ENCODE results near the gene ODAD2. TPM values are rescaled to one million over a fixed set of nuclear protein-coding genes. Genes with fewer than 3 reads are reported as not detected.

Gene ODAD2
- total RNA-seq, 1 experiment from 2014 or later = 0.61 TPM

DNA sequence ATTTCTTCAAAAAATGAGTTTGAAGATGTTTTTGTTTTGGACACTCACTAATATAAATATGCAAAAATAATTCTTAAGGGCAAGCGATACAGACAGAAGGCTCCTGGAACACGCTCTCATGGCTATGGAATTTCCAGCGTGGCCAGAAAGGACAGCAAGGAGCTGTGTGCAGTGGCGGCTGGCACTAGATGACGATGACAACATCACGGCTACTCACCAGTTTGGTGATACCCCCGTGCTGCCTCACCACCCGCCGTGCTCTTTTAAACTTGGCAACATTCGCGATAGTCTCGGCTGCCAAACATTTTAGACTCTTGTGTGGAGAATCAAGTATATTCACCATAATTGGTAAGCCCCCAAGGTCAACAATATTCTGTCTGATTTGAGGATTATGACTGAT, 54.9 kb downstream of the ODAD2 start:
- intact Hi-C loops (cut with micrococcal nuclease; ENCODE audit: unreplicated experiment) = no loop called here
- no peaks in the 10 kb centered on the region for H3K9me3 Mint-ChIP-seq (ENCODE audit: low read depth, unreplicated experiment)
- no peaks in the 10 kb centered on the region for H3K36me3 Mint-ChIP-seq (ENCODE audit: insufficient read depth, unreplicated experiment)
- CTCF ChIA-PET = interaction anchor here (0.9 kb wide), 1 partner anchor 236 kb away, joined by 3 read pairs; no protein-coding TSS in a partner anchor
- TF ChIP-seq, protein P1, sequence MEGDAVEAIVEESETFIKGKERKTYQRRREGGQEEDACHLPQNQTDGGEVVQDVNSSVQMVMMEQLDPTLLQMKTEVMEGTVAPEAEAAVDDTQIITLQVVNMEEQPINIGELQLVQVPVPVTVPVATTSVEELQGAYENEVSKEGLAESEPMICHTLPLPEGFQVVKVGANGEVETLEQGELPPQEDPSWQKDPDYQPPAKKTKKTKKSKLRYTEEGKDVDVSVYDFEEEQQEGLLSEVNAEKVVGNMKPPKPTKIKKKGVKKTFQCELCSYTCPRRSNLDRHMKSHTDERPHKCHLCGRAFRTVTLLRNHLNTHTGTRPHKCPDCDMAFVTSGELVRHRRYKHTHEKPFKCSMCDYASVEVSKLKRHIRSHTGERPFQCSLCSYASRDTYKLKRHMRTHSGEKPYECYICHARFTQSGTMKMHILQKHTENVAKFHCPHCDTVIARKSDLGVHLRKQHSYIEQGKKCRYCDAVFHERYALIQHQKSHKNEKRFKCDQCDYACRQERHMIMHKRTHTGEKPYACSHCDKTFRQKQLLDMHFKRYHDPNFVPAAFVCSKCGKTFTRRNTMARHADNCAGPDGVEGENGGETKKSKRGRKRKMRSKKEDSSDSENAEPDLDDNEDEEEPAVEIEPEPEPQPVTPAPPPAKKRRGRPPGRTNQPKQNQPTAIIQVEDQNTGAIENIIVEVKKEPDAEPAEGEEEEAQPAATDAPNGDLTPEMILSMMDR (IDR thresholded peaks at IDR 0.05; ENCODE audit: unreplicated experiment) = no peak
- no peak overlapping the region for H3K4me3 Mint-ChIP-seq (ENCODE audit: low read depth, unreplicated experiment)
- H3K27ac Mint-ChIP-seq (ENCODE audit: unreplicated experiment) = no peak overlapping the region
- H3K27me3 Mint-ChIP-seq (ENCODE audit: unreplicated experiment) = no peaks in the 10 kb centered on the region
- no TSS peak for BruUV-seq (replicated peaks)
- DNase-seq = no peak
- no peaks in the 10 kb centered on the region for H3K4me1 Mint-ChIP-seq (ENCODE audit: low read depth, unreplicated experiment)

DNA sequence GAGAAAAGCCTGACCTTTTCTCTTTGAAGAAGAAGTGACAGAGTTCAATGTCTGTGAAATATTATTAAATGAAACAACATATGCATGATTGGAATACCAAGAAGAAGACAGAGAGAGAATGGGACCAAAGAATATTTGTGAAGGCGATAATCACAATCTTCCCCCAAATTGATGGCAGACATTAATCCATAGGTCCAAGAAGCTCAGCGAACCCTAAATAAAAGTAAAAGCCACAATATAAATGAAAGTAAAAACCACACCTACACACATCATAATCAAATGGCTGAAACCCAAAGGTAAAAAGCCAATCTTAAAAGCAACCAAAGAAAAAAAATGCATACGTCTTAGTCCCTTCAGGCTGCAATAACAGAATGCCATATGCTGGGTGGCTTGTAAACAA, 84.0 kb downstream of the ODAD2 start:
- no peak overlapping the region for H3K27ac Mint-ChIP-seq (ENCODE audit: unreplicated experiment)
- intact Hi-C loops (cut with micrococcal nuclease; ENCODE audit: unreplicated experiment) = no loop called here

DNA sequence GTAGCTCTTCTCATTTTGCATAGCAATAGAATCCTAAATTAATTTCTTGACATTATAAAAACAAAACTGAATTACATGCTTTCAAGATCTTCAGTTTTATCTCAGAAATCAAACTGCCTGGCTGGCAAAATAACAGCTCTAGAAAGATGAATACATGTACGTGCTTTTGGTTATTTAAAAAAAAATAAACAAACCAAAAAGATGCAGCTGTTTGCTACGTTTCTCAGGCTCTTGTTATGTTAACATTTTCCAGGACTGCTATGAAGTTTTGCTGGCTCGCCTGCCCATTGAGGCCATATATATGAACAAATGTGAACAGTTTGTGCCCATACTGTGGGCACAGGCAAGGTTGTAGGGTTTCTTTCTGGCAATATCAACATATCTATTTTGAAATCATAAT, 86.6 kb downstream of the ODAD2 start:
- H3K27me3 Mint-ChIP-seq (ENCODE audit: unreplicated experiment) = no peaks in the 10 kb centered on the region
- BruUV-seq (replicated peaks) = no TSS peak
- CTCF ChIA-PET = no interaction called here
- DNase-seq = no peak
- H3K27ac Mint-ChIP-seq (ENCODE audit: unreplicated experiment) = no peak overlapping the region
- no peaks in the 10 kb centered on the region for H3K9me3 Mint-ChIP-seq (ENCODE audit: low read depth, unreplicated experiment)
- H3K4me3 Mint-ChIP-seq (ENCODE audit: low read depth, unreplicated experiment) = no peak overlapping the region
- intact Hi-C loops (cut with micrococcal nuclease; ENCODE audit: unreplicated experiment) = no loop called here
- H3K36me3 Mint-ChIP-seq (ENCODE audit: insufficient read depth, unreplicated experiment) = no peaks in the 10 kb centered on the region
- TF ChIP-seq, protein P1 (IDR thresholded peaks at IDR 0.05; ENCODE audit: unreplicated experiment) = no peak
- H3K4me1 Mint-ChIP-seq (ENCODE audit: low read depth, unreplicated experiment) = no peaks in the 10 kb centered on the region

More for the DNA sequence above, 84.0 kb downstream of the ODAD2 start:
- BruUV-seq (replicated peaks) = no TSS peak
- TF ChIP-seq, protein P1 (IDR thresholded peaks at IDR 0.05; ENCODE audit: unreplicated experiment) = no peak
- DNase-seq = no peak
- Mint-ChIP-seq H3K9me3 (ENCODE audit: low read depth, unreplicated experiment) (no peaks in the 10 kb centered on the region), H3K36me3 (ENCODE audit: insufficient read depth, unreplicated experiment) (no peaks in the 10 kb centered on the region), H3K4me3 (ENCODE audit: low read depth, unreplicated experiment) (no peak overlapping the region), H3K27me3 (ENCODE audit: unreplicated experiment) (no peaks in the 10 kb centered on the region), H3K4me1 (ENCODE audit: low read depth, unreplicated experiment) (no peaks in the 10 kb centered on the region)
- CTCF ChIA-PET = no interaction called here

DNA sequence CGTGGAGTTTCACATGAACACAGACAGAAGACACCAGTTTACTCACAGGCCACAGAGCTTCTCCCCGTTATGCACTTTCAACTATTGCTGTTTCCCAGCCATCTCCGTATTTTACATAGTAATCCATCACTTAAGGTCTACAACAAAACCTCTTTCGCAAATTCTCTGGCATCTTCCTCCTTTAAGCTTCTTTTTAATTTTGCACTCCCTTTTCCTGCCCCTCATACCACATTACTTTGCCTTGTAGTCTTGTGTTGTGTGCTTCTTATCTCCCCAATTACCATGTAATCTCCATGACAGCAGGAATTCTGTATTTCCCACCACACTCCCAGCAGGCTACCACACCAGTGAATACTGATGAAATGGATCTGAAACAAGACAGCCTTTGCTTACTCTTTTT, 87.3 kb downstream of the ODAD2 start:
- H3K9me3 Mint-ChIP-seq (ENCODE audit: low read depth, unreplicated experiment) = no peaks in the 10 kb centered on the region
- TF ChIP-seq, protein P1 (IDR thresholded peaks at IDR 0.05; ENCODE audit: unreplicated experiment) = no peak
- no peak for DNase-seq
- no TSS peak for BruUV-seq (replicated peaks)
- no peak overlapping the region for H3K27ac Mint-ChIP-seq (ENCODE audit: unreplicated experiment)
- H3K36me3 Mint-ChIP-seq (ENCODE audit: insufficient read depth, unreplicated experiment) = no peaks in the 10 kb centered on the region
- no peak overlapping the region for H3K4me3 Mint-ChIP-seq (ENCODE audit: low read depth, unreplicated experiment)
- H3K27me3 Mint-ChIP-seq (ENCODE audit: unreplicated experiment) = no peaks in the 10 kb centered on the region
- intact Hi-C loops (cut with micrococcal nuclease; ENCODE audit: unreplicated experiment) = no loop called here
- CTCF ChIA-PET = no interaction called here
- H3K4me1 Mint-ChIP-seq (ENCODE audit: low read depth, unreplicated experiment) = no peaks in the 10 kb centered on the region
